KMS-11 (cell line): ENCODE measurements around the gene GLYR1.

Source experiments
- H2AFZ ChIP-seq: fragments of 200-600 bp; sonication (generic); 2 replicates; pipeline ENCODE4 v1.6.1; 2016; ENCODE audit warnings: antibody characterized with exemption, mixed run types, low read depth
- H3K27ac ChIP-seq: fragments of 200-600 bp; sonication (generic); 2 replicates; pipeline ENCODE4 v1.6.1; 2016; ENCODE audit warnings: mild to moderate bottlenecking, mixed run types
- H3K27me3 ChIP-seq: fragments of 200-600 bp; sonication (generic); 2 replicates; pipeline ENCODE4 v1.6.1; 2017; ENCODE audit warnings: mild to moderate bottlenecking, low read depth, mixed run types, moderate library complexity; ENCODE audit not compliant: insufficient read depth
- H3K36me3 ChIP-seq: fragments of 200-600 bp; sonication (generic); 2 replicates; pipeline ENCODE4 v1.6.1; 2017; ENCODE audit warnings: mild to moderate bottlenecking, mixed run types; ENCODE audit not compliant: insufficient read depth
- H3K4me1 ChIP-seq: fragments of 200-600 bp; sonication (generic); 2 replicates; pipeline ENCODE4 v1.6.1; 2016; ENCODE audit warnings: mild to moderate bottlenecking, low read depth, mixed run types; ENCODE audit not compliant: poor library complexity, severe bottlenecking
- H3K4me2 ChIP-seq: fragments of 200-600 bp; sonication (generic); 2 replicates; pipeline ENCODE4 v1.7.0; 2016; ENCODE audit warnings: mild to moderate bottlenecking, mixed run types
- H3K4me3 ChIP-seq: fragments of 200-600 bp; sonication (generic); IDR thresholded peaks from 2 replicates; pipeline ENCODE4 v1.6.1; 2017; ENCODE audit warnings: low read depth, low read length, mixed read lengths; ENCODE audit not compliant: insufficient read depth
- H3K79me2 ChIP-seq: fragments of 200-600 bp; sonication (generic); 2 replicates; pipeline ENCODE4 v1.6.1; 2016; ENCODE audit warnings: low read depth, mixed run types; ENCODE audit not compliant: insufficient read depth
- H3K9ac ChIP-seq: fragments of 200-600 bp; sonication (generic); 2 replicates; pipeline ENCODE4 v1.6.1; 2016; ENCODE audit warnings: mild to moderate bottlenecking, mixed run types
- H4K20me1 ChIP-seq: fragments of 200-600 bp; sonication (generic); 2 replicates; pipeline ENCODE4 v1.6.1; 2016; ENCODE audit warnings: mild to moderate bottlenecking, mixed run types; ENCODE audit not compliant: insufficient read depth
- CTCF ChIP-seq: fragments of 200-600 bp; sonication (generic); conservative IDR thresholded peaks from 2 replicates; pipeline ENCODE4 v1.6.1; 2017; ENCODE audit warnings: low read depth, mild to moderate bottlenecking, antibody characterized with exemption, low read length, moderate library complexity, mixed read lengths

The GLYR1 gene

GRCh38 chr16:4768549-4769305 is 78.4 kb downstream of the GLYR1 start:
- Histone ChIP-seq H3K27me3 (no peaks in the 10 kb centered on the region), H4K20me1 (no peaks in the 10 kb centered on the region), H3K4me3 (no peak overlapping the region), H3K27ac (peak overlapping the region; percentile 44), H3K4me2 (peak overlapping the region; percentile 85), H3K36me3 (no peaks in the 10 kb centered on the region), H3K79me2 (0 out of 2 replicates have a peak, but pooled peaks cover 3% of the 10 kb centered on the region), H3K9ac (peak overlapping the region; percentile 41), H3K4me1 (peaks cover 18% of the 10 kb centered on the region), H2AFZ (peak overlapping the region; percentile 97)
- no peak for TF ChIP-seq CTCF

- no peak overlapping the region for H3K4me3 ChIP-seq
- H3K9ac ChIP-seq, result peak overlapping the region; percentile 41
- H3K4me2 ChIP-seq, result peak overlapping the region; percentile 85
- TF ChIP-seq CTCF, result no peak
- peaks cover 18% of the 10 kb centered on the region for H3K4me1 ChIP-seq
- no peaks in the 10 kb centered on the region for H4K20me1 ChIP-seq
- peak overlapping the region; percentile 44 for H3K27ac ChIP-seq
- peak overlapping the region; percentile 97 for H2AFZ ChIP-seq
- 0 out of 2 replicates have a peak, but pooled peaks cover 3% of the 10 kb centered on the region for H3K79me2 ChIP-seq
- H3K27me3 ChIP-seq, result no peaks in the 10 kb centered on the region
- no peaks in the 10 kb centered on the region for H3K36me3 ChIP-seq
These were observed 79.1 kb downstream of the GLYR1 start for GRCh38 chr16:4767872-4768548.

DNA sequence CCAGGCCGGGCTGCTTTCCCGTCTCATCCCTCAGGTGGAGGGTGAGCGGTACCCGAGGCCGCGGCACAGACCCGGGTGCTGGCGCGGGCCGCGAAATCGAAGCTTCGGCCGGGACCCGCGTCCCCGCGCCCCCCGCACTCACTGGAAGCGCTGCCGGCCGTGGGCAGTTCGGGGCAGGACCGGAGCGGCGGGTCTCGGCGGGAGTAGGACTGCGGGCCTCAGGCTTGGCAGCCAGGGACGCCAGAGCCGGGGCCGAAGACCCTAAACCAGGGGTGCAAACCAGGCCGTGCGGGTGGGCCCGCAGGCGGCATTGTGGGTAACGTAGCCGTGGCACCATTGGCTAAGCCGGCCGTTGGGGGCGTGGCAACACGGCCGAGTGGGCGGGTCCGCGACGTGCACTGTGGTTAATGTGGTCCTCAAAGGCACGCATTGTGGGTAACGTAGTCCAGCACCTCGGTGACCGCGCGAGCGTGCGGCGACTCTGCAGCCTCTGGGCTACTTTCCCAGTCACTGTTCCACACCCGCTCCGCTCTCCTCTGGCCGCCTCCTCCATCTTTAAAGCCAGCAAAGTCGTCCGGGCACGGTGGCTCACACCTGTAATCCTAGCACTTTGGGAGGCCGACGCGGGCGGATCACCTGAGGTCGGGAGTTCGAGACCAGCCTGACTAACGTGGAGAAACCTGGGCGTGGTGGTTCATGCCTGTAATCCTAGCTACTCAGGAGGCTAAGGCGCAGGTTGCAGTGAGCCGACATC is 80.0 kb downstream of the GLYR1 start, which contains the start of gene ZNF500:
Gene ZNF500 (minus strand): TSS at position 288 of the 754 bp plus-strand sequence. CDS start 1,184 bp downstream, outside the sequence.
- Histone ChIP-seq H3K4me1 (peaks cover 18% of the 10 kb centered on the region), H2AFZ (peak within 1 kb of the TSS; percentile 97), H3K4me3 (no peak within 1 kb of the TSS), H3K79me2 (0 out of 2 replicates have a peak, but pooled peaks cover 3% of the 10 kb centered on the region), H3K36me3 (no peaks in the 10 kb centered on the region), H3K27me3 (no peaks in the 10 kb centered on the region), H3K4me2 (peak within 1 kb of the TSS; percentile 85), H3K9ac (peak within 1 kb of the TSS; percentile 80), H3K27ac (peak within 1 kb of the TSS; percentile 46), H4K20me1 (no peaks in the 10 kb centered on the region)
- TF ChIP-seq CTCF, result no peak
